GM04503 (cell line): ENCODE measurements around the gene PERCC1.
"Not testable (repeated sequence)": the region's sequence is repeated elsewhere in the genome, so short reads cannot be mapped to it uniquely, and the experiment has no call there.

Experiments
- DNase-seq: peaks from one replicate; pipeline ENCODE4 v3.0.0-alpha.2; 2012; ENCODE audit warnings: low read depth

PERCC1 gene

GRCh38 chr16:1469693-1470201 is 38.9 kb downstream of the PERCC1 start:
- no peak for DNase-seq

- DNase-seq = no peak
Observed at GRCh38 chr16:1470481-1471251, 39.8 kb downstream of the PERCC1 start.

- DNase-seq = no peak
Observed at GRCh38 chr16:1471569-1472194, 40.8 kb downstream of the PERCC1 start.

GRCh38 chr16:1472974-1473373 is 42.1 kb downstream of the PERCC1 start:
- no peak for DNase-seq

- DNase-seq = no peak
Observed at GRCh38 chr16:1474082-1474795, 43.4 kb downstream of the PERCC1 start.

- no peak for DNase-seq
Observed at GRCh38 chr16:1474796-1475551, 44.1 kb downstream of the PERCC1 start, which contains the start of gene CLCN7. CLCN7 (minus strand) TSS chr16:1475028; CDS start chr16:1474974, 54 bp downstream.

GRCh38 chr16:1475552-1476114 is 44.8 kb downstream of the PERCC1 start:
- DNase-seq = no peak

- DNase-seq = no peak
Observed at GRCh38 chr16:1477033-1477432, 46.2 kb downstream of the PERCC1 start.

- DNase-seq = not testable (repeated sequence)
Observed at GRCh38 chr16:1478937-1479336, 48.1 kb downstream of the PERCC1 start.

GRCh38 chr16:1481906-1482835 is 51.3 kb downstream of the PERCC1 start:
- no peak for DNase-seq
